ENCODE results near the gene HNRNPL.

HNRNPL gene

DNA sequence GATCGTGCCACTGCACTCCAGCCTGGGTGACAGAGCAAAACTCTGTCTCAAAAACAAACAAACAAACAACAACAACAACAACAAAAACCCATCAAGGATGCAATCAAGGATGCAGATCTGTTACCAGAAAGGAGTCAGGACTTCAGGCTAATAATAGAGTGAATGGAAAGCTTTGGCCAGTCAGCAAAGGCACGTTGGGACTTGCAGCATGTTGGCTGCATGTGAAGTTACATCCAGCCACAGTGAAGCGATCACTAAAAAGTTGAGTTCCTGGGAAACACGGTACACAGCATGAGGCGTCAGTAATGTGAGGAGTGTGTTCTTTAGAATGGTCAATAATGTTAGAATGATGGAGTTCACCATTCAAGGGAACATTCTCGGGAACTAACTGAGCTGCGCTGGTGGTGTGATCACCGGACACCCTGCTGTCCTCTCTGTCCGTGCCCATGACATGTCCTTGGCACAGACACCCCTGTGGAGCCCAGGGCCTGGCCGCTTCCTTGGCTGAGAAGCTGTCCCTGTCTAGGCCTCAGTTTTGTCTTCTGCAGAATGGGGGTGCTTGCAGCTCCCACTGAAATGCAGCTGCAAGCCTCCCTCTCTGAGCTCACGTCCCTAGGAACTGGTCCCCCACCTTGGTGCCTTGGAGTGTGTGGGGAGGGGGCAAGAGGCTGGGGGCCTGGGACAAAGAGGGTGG, 63.1 kb downstream of the HNRNPL start:
- ATAC-seq: no peak
- TF ChIP-seq, protein P1, sequence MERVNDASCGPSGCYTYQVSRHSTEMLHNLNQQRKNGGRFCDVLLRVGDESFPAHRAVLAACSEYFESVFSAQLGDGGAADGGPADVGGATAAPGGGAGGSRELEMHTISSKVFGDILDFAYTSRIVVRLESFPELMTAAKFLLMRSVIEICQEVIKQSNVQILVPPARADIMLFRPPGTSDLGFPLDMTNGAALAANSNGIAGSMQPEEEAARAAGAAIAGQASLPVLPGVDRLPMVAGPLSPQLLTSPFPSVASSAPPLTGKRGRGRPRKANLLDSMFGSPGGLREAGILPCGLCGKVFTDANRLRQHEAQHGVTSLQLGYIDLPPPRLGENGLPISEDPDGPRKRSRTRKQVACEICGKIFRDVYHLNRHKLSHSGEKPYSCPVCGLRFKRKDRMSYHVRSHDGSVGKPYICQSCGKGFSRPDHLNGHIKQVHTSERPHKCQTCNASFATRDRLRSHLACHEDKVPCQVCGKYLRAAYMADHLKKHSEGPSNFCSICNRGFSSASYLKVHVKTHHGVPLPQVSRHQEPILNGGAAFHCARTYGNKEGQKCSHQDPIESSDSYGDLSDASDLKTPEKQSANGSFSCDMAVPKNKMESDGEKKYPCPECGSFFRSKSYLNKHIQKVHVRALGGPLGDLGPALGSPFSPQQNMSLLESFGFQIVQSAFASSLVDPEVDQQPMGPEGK (CRISPR knock-in tag; IDR thresholded peaks at IDR 0.05; ENCODE audit: borderline replicate concordance): no peak
- TF ChIP-seq, protein P2, sequence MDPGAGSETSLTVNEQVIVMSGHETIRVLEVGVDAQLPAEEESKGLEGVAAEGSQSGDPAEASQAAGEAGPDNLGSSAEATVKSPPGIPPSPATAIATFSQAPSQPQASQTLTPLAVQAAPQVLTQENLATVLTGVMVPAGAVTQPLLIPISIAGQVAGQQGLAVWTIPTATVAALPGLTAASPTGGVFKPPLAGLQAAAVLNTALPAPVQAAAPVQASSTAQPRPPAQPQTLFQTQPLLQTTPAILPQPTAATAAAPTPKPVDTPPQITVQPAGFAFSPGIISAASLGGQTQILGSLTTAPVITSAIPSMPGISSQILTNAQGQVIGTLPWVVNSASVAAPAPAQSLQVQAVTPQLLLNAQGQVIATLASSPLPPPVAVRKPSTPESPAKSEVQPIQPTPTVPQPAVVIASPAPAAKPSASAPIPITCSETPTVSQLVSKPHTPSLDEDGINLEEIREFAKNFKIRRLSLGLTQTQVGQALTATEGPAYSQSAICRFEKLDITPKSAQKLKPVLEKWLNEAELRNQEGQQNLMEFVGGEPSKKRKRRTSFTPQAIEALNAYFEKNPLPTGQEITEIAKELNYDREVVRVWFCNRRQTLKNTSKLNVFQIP (CRISPR knock-in tag; IDR thresholded peaks at IDR 0.05; ENCODE audit: borderline replicate concordance, low read depth): no peak
- TF ChIP-seq ZFP3 (CRISPR knock-in tag; IDR thresholded peaks at IDR 0.05): no peak
- TF ChIP-seq, protein P3, sequence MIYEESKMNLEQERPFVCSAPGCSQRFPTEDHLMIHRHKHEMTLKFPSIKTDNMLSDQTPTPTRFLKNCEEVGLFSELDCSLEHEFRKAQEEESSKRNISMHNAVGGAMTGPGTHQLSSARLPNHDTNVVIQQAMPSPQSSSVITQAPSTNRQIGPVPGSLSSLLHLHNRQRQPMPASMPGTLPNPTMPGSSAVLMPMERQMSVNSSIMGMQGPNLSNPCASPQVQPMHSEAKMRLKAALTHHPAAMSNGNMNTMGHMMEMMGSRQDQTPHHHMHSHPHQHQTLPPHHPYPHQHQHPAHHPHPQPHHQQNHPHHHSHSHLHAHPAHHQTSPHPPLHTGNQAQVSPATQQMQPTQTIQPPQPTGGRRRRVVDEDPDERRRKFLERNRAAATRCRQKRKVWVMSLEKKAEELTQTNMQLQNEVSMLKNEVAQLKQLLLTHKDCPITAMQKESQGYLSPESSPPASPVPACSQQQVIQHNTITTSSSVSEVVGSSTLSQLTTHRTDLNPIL (CRISPR knock-in tag; IDR thresholded peaks at IDR 0.05; ENCODE audit: low read depth): no peak

All from SK-N-SH treated with all-trans-retinoic acid at 6 μM for 48 hours (cell line).